HepG2 (cell line): ENCODE results near the gene SLC6A7. TPM values are rescaled to one million over a fixed set of nuclear protein-coding genes. Genes with fewer than 3 reads are reported as not detected.

Experiments used
- ATAC-seq: fragments of 200-7000 bp; cut with Tn5 transposase; 3 replicates; pipeline ENCODE4 v1.9.1; 2020; ENCODE audit warnings: mild to moderate bottlenecking, moderate library complexity
- BruUV-seq: library from RNA; stranded (reverse); fragments of 400-500 nt; replicated peaks from 2 replicates; lab custom pipeline; 2021; lab: Mats Ljungman, UMichigan
- CTCF ChIA-PET: fragments of 300-600 bp; formaldehyde crosslinking; extraction: SDS; loops from one replicate; lab custom pipeline; 2021; ENCODE audit warnings: low total read pairs, inconsistent platforms, low intra/inter-chr PET ratio; lab: Yijun Ruan, JAX
- POLR2A ChIA-PET: fragments of 350-600 bp; sonication (Branson Sonifier 250); formaldehyde crosslinking; loops from one replicate; lab custom pipeline; 2020; ENCODE audit warnings: antibody characterized with exemption, inconsistent platforms; lab: Yijun Ruan, JAX
- DNase-seq: peaks from one replicate; pipeline ENCODE4 v3.0.0-alpha.2; 2015; ENCODE audit warnings: low spot score
- FAIRE-seq: peaks from 3 replicates; lab custom pipeline; 2011; peaks lifted over from hg19 to GRCh38; lab: Jason Lieb, UNC
- H2AFZ ChIP-seq: one replicate; pipeline ENCODE4 v1.6.1; 2011; ENCODE audit warnings: low read length, inconsistent platforms
- H3K27ac ChIP-seq: fragments of 300-600 bp; 3 replicates; pipeline ENCODE4 v1.8.0; 2011; ENCODE audit warnings: mixed run types, mild to moderate bottlenecking, mixed read lengths, low read length, inconsistent platforms; ENCODE audit not compliant: insufficient read depth; ENCODE audit errors: extremely low read length
- H3K27me3 ChIP-seq, 2 experiments: fragments of 200-600 bp in 1 of 2; 2 replicates in 1 of 2; 3 replicates in 1 of 2; pipeline versions ENCODE4 v1.6.0 to v1.8.0; 2011; ENCODE audit warnings: low read length in 2 of 2, mild to moderate bottlenecking in 2 of 2, moderate library complexity in 2 of 2, inconsistent platforms in 1 of 2; ENCODE audit not compliant: insufficient read depth in 2 of 2, control insufficient read depth in 1 of 2
- H3K36me3 ChIP-seq, 2 experiments: fragments of 200-600 bp in 1 of 2; replicated peaks in 1 of 2; 2 replicates in 1 of 2; 3 replicates in 1 of 2; pipeline versions ENCODE4 v1.5.1 to v1.8.0; 2011; ENCODE audit warnings: low read length in 2 of 2, inconsistent platforms in 1 of 2; ENCODE audit not compliant: insufficient read depth in 2 of 2, control insufficient read depth in 1 of 2
- H3K4me1 ChIP-seq: 2 replicates; pipeline ENCODE4 v1.5.1; 2012; ENCODE audit warnings: low read length, inconsistent platforms; ENCODE audit not compliant: insufficient read depth
- H3K4me2 ChIP-seq: 2 replicates; pipeline ENCODE4 v1.6.0; 2011; ENCODE audit warnings: low read depth, low read length, inconsistent platforms
- H3K4me3 ChIP-seq, 3 experiments: fragments of 200-600 bp in 1 of 3; sonication (generic), shearing (Covaris generic) in 1 of 3; replicated peaks in 1 of 3; 2 replicates each; pipeline ENCODE4 v1.5.1; 2011 to 2016; ENCODE audit warnings: low read length in 3 of 3, inconsistent platforms in 2 of 3, low read depth in 2 of 3, mild to moderate bottlenecking in 2 of 3, control low read depth in 1 of 3, mixed read lengths in 1 of 3; ENCODE audit not compliant: insufficient read depth in 1 of 3
- H3K79me2 ChIP-seq: one replicate; pipeline ENCODE4 v1.6.1; 2011; ENCODE audit warnings: low read length, inconsistent platforms; ENCODE audit not compliant: insufficient read depth
- H3K9ac ChIP-seq: 2 replicates; pipeline ENCODE4 v1.6.0; 2011; ENCODE audit warnings: mild to moderate bottlenecking, low read depth, low read length, inconsistent platforms; ENCODE audit not compliant: insufficient read depth
- H3K9me3 ChIP-seq: 2 replicates; pipeline ENCODE4 v1.5.1; 2012; ENCODE audit warnings: mild to moderate bottlenecking, low read length
- H4K20me1 ChIP-seq: 2 replicates; pipeline ENCODE4 v1.6.0; 2011; ENCODE audit warnings: inconsistent platforms, mild to moderate bottlenecking, low read length, moderate library complexity; ENCODE audit not compliant: insufficient read depth
- ARNT2 ChIP-seq: sonication (generic); formaldehyde crosslinking; IDR thresholded peaks from 2 replicates; pipeline ENCODE4 v1.8.0; 2022; ENCODE audit warnings: mild to moderate bottlenecking, low read depth, missing genetic modification reagents, moderate library complexity
- CREB1 ChIP-seq, 2 experiments: fragments of 450-650 bp in 1 of 2; IDR thresholded peaks; 2 replicates each; pipeline ENCODE4 v1.6.1; 2016 to 2017; ENCODE audit warnings: control low read depth in 1 of 2, mild to moderate bottlenecking in 1 of 2, missing compliant biosample characterization in 1 of 2, missing genetic modification characterization in 1 of 2
- FOXJ3 ChIP-seq: sonication (generic); formaldehyde crosslinking; IDR thresholded peaks from 2 replicates; pipeline ENCODE4 v1.4.0; 2020; ENCODE audit warnings: missing genetic modification reagents, mild to moderate bottlenecking, borderline replicate concordance
- PHF20 ChIP-seq: sonication (generic); formaldehyde crosslinking; IDR thresholded peaks from 2 replicates; pipeline ENCODE4 v1.5.0; 2020; ENCODE audit warnings: mild to moderate bottlenecking, missing genetic modification reagents
- RXRB ChIP-seq: IDR thresholded peaks from 2 replicates; pipeline ENCODE4 v1.6.1; 2016; ENCODE audit warnings: borderline replicate concordance, missing genetic modification reagents, missing compliant biosample characterization
- SCMH1 ChIP-seq: sonication (generic); formaldehyde crosslinking; IDR thresholded peaks from 2 replicates; pipeline ENCODE4 v1.9.0; 2021; ENCODE audit warnings: missing genetic modification reagents, mild to moderate bottlenecking, borderline replicate concordance
- SNAPC2 ChIP-seq: sonication (generic); formaldehyde crosslinking; IDR thresholded peaks from 2 replicates; pipeline ENCODE4 v1.8.1; 2022; ENCODE audit warnings: mild to moderate bottlenecking, missing genetic modification reagents
- ZNF34 ChIP-seq: sonication (generic); formaldehyde crosslinking; IDR thresholded peaks from 2 replicates; pipeline ENCODE4 v1.4.0; 2020; ENCODE audit warnings: mild to moderate bottlenecking, missing genetic modification reagents, borderline replicate concordance
- ZNF441 ChIP-seq: sonication (generic); formaldehyde crosslinking; IDR thresholded peaks from 2 replicates; pipeline ENCODE4 v1.7.0; 2021; ENCODE audit warnings: missing genetic modification reagents, borderline replicate concordance
- ZNF451 ChIP-seq: sonication (generic); formaldehyde crosslinking; IDR thresholded peaks from 2 replicates; pipeline ENCODE4 v1.5.0; 2020; ENCODE audit warnings: mild to moderate bottlenecking, missing genetic modification reagents
- ZNF549 ChIP-seq: sonication (generic); formaldehyde crosslinking; IDR thresholded peaks from 2 replicates; pipeline ENCODE4 v1.5.0; 2020; ENCODE audit warnings: missing genetic modification reagents
- ZNF616 ChIP-seq: sonication (generic); formaldehyde crosslinking; IDR thresholded peaks from 2 replicates; pipeline ENCODE4 v1.5.0; 2020; ENCODE audit warnings: low read depth, mild to moderate bottlenecking, missing genetic modification reagents
- ZSCAN9 ChIP-seq: IDR thresholded peaks from 2 replicates; pipeline ENCODE4 v1.6.1; 2016; ENCODE audit warnings: borderline replicate concordance
- WGBS: methylation state at CpG from one replicate; pipeline ENCODE4 v1.1.6; 2017; ENCODE audit warnings: low lambda C conversion rate; 5-methylcytosine and 5-hydroxymethylcytosine counted together
- in situ Hi-C: cut with HindIII; loops from 2 replicates; pipeline ENCODE4 v1.10.0; 2017; ENCODE audit warnings: low pct_unique_long_range_greater_than_20kb; ENCODE audit not compliant: extremely low pct_ligation_motif_present
- intact Hi-C: fragments of 100-400 bp; cut with micrococcal nuclease; formaldehyde crosslinking; loops from one replicate; pipeline ENCODE4 v1.10.0; 2022; ENCODE audit not compliant: unreplicated experiment
- polyA plus RNA-seq, 8 experiments: library from polyadenylated mRNA; depleted of rRNA in 3 of 8; stranded (reverse) in 7 of 8; unstranded in 1 of 8; fragments of >200 nt; fragmentation: Illumina TruSeq in 4 of 8; extraction: Trizol in 4 of 8; gene quantifications; 2 replicates each; pipeline versions ENCODE4 v1.2.1 to v1.2.3, GENCODE V29; 2011 to 2016; ENCODE audit warnings: low read depth in 4 of 8, missing spikeins in 1 of 8, mixed read lengths in 1 of 8; ENCODE audit not compliant: insufficient read depth in 1 of 8
- total RNA-seq, 5 experiments: library from RNA; depleted of rRNA; stranded (reverse); fragments of >200 nt; fragmentation: Illumina TruSeq; extraction: Trizol; gene quantifications; 2 replicates each; pipeline ENCODE4 v1.2.3, GENCODE V29; 2016; ENCODE audit warnings: low read depth in 1 of 5
- TF ChIP-seq, protein P1 (sequence below): sonication (generic); formaldehyde crosslinking; conservative IDR thresholded peaks from 2 replicates; pipeline ENCODE4 v1.4.0; 2020; ENCODE audit warnings: missing genetic modification reagents
- TF ChIP-seq, protein P2 (sequence below): sonication (generic); formaldehyde crosslinking; IDR thresholded peaks from 2 replicates; pipeline ENCODE4 v1.5.0; 2020; ENCODE audit warnings: mild to moderate bottlenecking, missing genetic modification reagents
- TF ChIP-seq, protein P3 (sequence below): sonication (generic); formaldehyde crosslinking; IDR thresholded peaks from 2 replicates; pipeline ENCODE4 v1.4.0; 2020; ENCODE audit warnings: mild to moderate bottlenecking, missing genetic modification reagents

SLC6A7 gene
- total and polyA plus RNA-seq, 2 of the 13 experiments (the other 11 are each of a cell fraction or from before 2014, with no cell fraction given): not detected

DNA sequence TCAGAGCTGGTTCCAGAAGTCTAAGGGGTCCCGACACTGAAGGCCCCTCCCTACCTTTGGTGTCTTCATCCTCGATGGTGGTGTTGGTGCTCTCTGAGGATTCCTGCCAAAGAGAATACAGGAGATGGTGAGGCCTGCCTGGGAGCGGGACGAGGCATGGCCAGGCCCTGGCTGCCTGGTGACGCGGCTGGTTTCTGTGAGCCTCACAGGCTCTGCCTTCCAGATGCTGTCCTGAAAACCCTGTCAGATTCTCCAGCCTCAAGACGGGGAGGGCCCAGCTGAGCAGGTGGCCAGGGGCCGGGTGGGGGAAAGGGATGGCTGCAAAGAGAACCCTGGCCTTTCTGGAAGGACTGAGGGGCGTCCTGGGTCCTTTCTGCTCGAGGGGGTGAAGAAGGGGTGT is 48.8 kb downstream of the SLC6A7 start:
- POLR2A ChIA-PET: no interaction called here
- no peaks in the 10 kb centered on the region for H3K9me3 ChIP-seq
- no peaks in the 10 kb centered on the region for H3K79me2 ChIP-seq
- DNase-seq: no peak
- no peak for ATAC-seq
- 7% methylated on average over 5 of the region's 10 CpGs for WGBS
- no peaks in the 10 kb centered on the region for H4K20me1 ChIP-seq
- BruUV-seq: no TSS peak
- FAIRE-seq: no peak
- no peak overlapping the region for H3K4me2 ChIP-seq
- no peak overlapping the region for H3K9ac ChIP-seq
- H3K27me3 ChIP-seq: peaks cover 5 to 62% of the 10 kb centered on the region in 2 experiments
- intact Hi-C loops: no loop called here
- H3K4me3 ChIP-seq: no peak overlapping the region
- in situ Hi-C loops: no loop called here
- CTCF ChIA-PET: no interaction called here
- H2AFZ ChIP-seq: no peak overlapping the region
- no peak for TF ChIP-seq CREB1 (IDR thresholded peaks at IDR 0.05)
- no peak for TF ChIP-seq CREB1 (CRISPR knock-in tag; IDR thresholded peaks at IDR 0.05)
- TF ChIP-seq, protein P1, sequence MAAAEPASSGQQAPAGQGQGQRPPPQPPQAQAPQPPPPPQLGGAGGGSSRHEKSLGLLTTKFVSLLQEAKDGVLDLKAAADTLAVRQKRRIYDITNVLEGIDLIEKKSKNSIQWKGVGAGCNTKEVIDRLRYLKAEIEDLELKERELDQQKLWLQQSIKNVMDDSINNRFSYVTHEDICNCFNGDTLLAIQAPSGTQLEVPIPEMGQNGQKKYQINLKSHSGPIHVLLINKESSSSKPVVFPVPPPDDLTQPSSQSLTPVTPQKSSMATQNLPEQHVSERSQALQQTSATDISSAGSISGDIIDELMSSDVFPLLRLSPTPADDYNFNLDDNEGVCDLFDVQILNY (CRISPR knock-in tag): no peak
- TF ChIP-seq ZNF549 (CRISPR knock-in tag): no peak
- TF ChIP-seq RXRB (CRISPR knock-in tag): no peak
- TF ChIP-seq, protein P2, sequence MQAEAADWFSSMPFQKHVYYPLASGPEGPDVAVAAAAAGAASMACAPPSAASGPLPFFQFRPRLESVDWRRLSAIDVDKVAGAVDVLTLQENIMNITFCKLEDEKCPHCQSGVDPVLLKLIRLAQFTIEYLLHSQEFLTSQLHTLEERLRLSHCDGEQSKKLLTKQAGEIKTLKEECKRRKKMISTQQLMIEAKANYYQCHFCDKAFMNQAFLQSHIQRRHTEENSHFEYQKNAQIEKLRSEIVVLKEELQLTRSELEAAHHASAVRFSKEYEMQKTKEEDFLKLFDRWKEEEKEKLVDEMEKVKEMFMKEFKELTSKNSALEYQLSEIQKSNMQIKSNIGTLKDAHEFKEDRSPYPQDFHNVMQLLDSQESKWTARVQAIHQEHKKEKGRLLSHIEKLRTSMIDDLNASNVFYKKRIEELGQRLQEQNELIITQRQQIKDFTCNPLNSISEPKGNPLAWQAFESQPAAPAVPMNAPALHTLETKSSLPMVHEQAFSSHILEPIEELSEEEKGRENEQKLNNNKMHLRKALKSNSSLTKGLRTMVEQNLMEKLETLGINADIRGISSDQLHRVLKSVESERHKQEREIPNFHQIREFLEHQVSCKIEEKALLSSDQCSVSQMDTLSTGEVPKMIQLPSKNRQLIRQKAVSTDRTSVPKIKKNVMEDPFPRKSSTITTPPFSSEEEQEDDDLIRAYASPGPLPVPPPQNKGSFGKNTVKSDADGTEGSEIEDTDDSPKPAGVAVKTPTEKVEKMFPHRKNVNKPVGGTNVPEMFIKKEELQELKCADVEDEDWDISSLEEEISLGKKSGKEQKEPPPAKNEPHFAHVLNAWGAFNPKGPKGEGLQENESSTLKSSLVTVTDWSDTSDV (CRISPR knock-in tag): no peak
- TF ChIP-seq SCMH1 (CRISPR knock-in tag): no peak
- TF ChIP-seq ARNT2 (CRISPR knock-in tag): no peak
- TF ChIP-seq SNAPC2 (CRISPR knock-in tag): no peak
- no peak for TF ChIP-seq ZNF34 (CRISPR knock-in tag)
- TF ChIP-seq ZNF616: no peak
- TF ChIP-seq, protein P3, sequence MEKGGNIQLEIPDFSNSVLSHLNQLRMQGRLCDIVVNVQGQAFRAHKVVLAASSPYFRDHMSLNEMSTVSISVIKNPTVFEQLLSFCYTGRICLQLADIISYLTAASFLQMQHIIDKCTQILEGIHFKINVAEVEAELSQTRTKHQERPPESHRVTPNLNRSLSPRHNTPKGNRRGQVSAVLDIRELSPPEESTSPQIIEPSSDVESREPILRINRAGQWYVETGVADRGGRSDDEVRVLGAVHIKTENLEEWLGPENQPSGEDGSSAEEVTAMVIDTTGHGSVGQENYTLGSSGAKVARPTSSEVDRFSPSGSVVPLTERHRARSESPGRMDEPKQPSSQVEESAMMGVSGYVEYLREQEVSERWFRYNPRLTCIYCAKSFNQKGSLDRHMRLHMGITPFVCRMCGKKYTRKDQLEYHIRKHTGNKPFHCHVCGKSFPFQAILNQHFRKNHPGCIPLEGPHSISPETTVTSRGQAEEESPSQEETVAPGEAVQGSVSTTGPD: no peak
- TF ChIP-seq PHF20: no peak
- TF ChIP-seq ZSCAN9 (CRISPR knock-in tag): no peak
- no peak for TF ChIP-seq ZNF451 (CRISPR knock-in tag)
- TF ChIP-seq FOXJ3 (CRISPR knock-in tag): no peak
- TF ChIP-seq ZNF441: no peak
- no peaks in the 10 kb centered on the region for H3K36me3 ChIP-seq
- H3K4me1 ChIP-seq: peaks cover 10% of the 10 kb centered on the region
- H3K27ac ChIP-seq: no peak overlapping the region
